Heart right ventricle (tissue), 16 donors: ENCODE data around the gene S100A9. TPM values are rescaled to one million over a fixed set of nuclear protein-coding genes. Genes with fewer than 3 reads are reported as not detected.

Experiments used
- ATAC-seq, 8 donors: fragments of 200-7000 bp; cut with Tn5 transposase; one replicate each; pipeline ENCODE4 v1.9.1; 2020; ENCODE audit warnings: mild to moderate bottlenecking in 8 of 8, moderate library complexity in 8 of 8, moderate number of reproducible peaks in 1 of 8
- DNase-seq, 2 donors: peaks; one replicate each; pipeline ENCODE4 v3.0.0-alpha.2; 2020
- H3K27ac ChIP-seq, 10 donors: fragments of 200-600 bp; sonication (generic) in 2 of 10; one replicate each; pipeline versions ENCODE4 v1.5.0 to v1.8.0; 2020 to 2022; ENCODE audit warnings: mild to moderate bottlenecking in 3 of 10
- H3K27me3 ChIP-seq, 7 donors: fragments of 200-600 bp; one replicate each; pipeline ENCODE4 v1.8.0; 2021 to 2022; ENCODE audit warnings: mild to moderate bottlenecking in 2 of 7
- H3K36me3 ChIP-seq, 9 donors: fragments of 200-600 bp; sonication (generic) in 1 of 9; one replicate each; pipeline versions ENCODE4 v1.5.0 to v1.8.0; 2020 to 2022; ENCODE audit warnings: mild to moderate bottlenecking in 2 of 9
- H3K4me1 ChIP-seq, 9 donors: fragments of 200-600 bp; sonication (generic) in 1 of 9; one replicate each; pipeline versions ENCODE4 v1.5.0 to v1.8.0; 2020 to 2022; ENCODE audit warnings: mild to moderate bottlenecking in 4 of 9
- H3K4me3 ChIP-seq, 10 donors: fragments of 200-600 bp; sonication (generic) in 2 of 10; one replicate each; pipeline versions ENCODE4 v1.5.0 to v1.8.0; 2020 to 2022; ENCODE audit warnings: mild to moderate bottlenecking in 7 of 10, moderate library complexity in 2 of 10
- H3K9me3 ChIP-seq, 11 donors: fragments of 200-600 bp in 10 of 11; sonication (generic) in 2 of 11; one replicate each; pipeline versions ENCODE4 v1.5.0 to v1.8.0; 2013 to 2022; ENCODE audit warnings: mild to moderate bottlenecking in 2 of 11, control low read depth in 1 of 11, moderate library complexity in 1 of 11
- WGBS, 2 donors: extraction: QIAGEN DNeasy Blood & Tissue Kit; methylation state at CpG; one replicate each; pipeline ENCODE4 v1.1.7; 2013; ENCODE audit warnings: inconsistent platforms in 1 of 2; 5-methylcytosine and 5-hydroxymethylcytosine counted together
- intact Hi-C, 10 donors: fragments of 100-400 bp; cut with DNase I; formaldehyde crosslinking; loops; one replicate each; pipeline versions ENCODE4 v1.11.1 to v1.14.2; 2022
- polyA plus RNA-seq, 2 donors: library from polyadenylated mRNA; stranded (reverse); fragments of 200-250 nt; gene quantifications; one replicate each; pipeline ENCODE4 v1.2.3, GENCODE V29; 2013
- total RNA-seq, 10 donors: library from RNA; stranded (reverse); fragmentation: NEBNext Ultra II Directional in 3 of 10; extraction: Animal tissue kit (Norgen Biotek cat#: 25700) in 3 of 10; gene quantifications; one replicate each; pipeline versions ENCODE4 v1.2.1 to v1.2.4, GENCODE V29; 2021 to 2023
- TF ChIP-seq, protein P1 (sequence below), 9 donors: fragments of 200-600 bp; sonication (generic) in 2 of 9; IDR thresholded peaks; one replicate each; pipeline versions ENCODE4 v1.5.0 to v1.8.0; 2021 to 2022; ENCODE audit warnings: antibody characterized with exemption in 9 of 9, mild to moderate bottlenecking in 5 of 9, moderate library complexity in 1 of 9
- donor health status: Arrhythmogenic right ventricular cardiomyopathy.
- donor health status: ischemic (EF 13 %, LVEDD 7.1; RV severe dilation, severe dysfunction).
- donor health status: healthy with polysubstance abuse.
- donor health status: DM: no; HTN: yes; CAD: no.
- donor health status: DM: no; HTN: no; CAD: no.
- donor health status: ischemic (EF 25% LVEDD 6.9; RV normal size, moderate dysfunction).
- donor health status: ischemic (EF 25% LVEDD 5.7; RV mildly dilated, moderate dysfunction).
- donor health status: healthy.
- donor health status: DM: yes; HTN: yes; CAD: no.
- donor health status: Ischemic cardiomyopathy.
- donor health status: ischemic (EF 35%, LVEDD 5.7; RV mildly dilated, moderate dysfunction).
- donor health status: nonischemic (EF 11% LVEDD 7.7; RV severe dilation, severe dysfunction).
- donor health status: DM: yes; HTN: yes; CAD: no.
- donor health status: PGD.
- donor health status: ischemic (EF 29% LVEDD 5.4; RV normal size, mild dysfunction).
- donor health status: nonischemic (EF 23%, LVEDD 6.1; RV moderate dilation, normal function).

The S100A9 gene
- total and polyA plus RNA-seq, 12 donors = 9.9 to 182 (median 71.5) TPM

DNA sequence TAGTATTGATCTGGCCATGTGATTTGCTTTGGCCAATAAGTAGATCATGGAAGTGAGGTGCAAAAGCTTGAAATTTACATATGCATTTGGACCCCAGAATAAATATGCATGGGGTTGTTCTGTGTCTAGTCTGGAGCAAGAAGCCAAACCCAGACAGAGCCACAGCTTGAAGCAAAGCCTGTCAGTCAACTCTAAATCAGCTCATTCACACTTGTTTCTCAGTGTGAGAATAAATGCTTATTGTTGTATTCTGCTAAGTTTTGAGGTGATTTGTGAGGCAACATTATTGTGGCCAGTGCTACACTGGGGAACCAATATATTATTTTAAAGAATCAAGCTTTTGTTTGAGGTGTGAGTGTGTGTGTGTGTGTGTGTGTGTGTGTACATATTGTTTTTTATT, 32.7 kb upstream of the S100A9 start:
- Histone ChIP-seq H3K36me3 (no peaks in the 10 kb centered on the region), H3K27me3 (peaks cover 0 to 8% (median 0%) of the 10 kb centered on the region in 7 donors), H3K9me3 (peaks cover 0 to 70% (median 29%) of the 10 kb centered on the region in 11 donors), H3K4me1 (no peaks in the 10 kb centered on the region), H3K27ac (no peak overlapping the region), H3K4me3 (no peak overlapping the region)
- intact Hi-C loops = no loop called here
- TF ChIP-seq, protein P1, sequence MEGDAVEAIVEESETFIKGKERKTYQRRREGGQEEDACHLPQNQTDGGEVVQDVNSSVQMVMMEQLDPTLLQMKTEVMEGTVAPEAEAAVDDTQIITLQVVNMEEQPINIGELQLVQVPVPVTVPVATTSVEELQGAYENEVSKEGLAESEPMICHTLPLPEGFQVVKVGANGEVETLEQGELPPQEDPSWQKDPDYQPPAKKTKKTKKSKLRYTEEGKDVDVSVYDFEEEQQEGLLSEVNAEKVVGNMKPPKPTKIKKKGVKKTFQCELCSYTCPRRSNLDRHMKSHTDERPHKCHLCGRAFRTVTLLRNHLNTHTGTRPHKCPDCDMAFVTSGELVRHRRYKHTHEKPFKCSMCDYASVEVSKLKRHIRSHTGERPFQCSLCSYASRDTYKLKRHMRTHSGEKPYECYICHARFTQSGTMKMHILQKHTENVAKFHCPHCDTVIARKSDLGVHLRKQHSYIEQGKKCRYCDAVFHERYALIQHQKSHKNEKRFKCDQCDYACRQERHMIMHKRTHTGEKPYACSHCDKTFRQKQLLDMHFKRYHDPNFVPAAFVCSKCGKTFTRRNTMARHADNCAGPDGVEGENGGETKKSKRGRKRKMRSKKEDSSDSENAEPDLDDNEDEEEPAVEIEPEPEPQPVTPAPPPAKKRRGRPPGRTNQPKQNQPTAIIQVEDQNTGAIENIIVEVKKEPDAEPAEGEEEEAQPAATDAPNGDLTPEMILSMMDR (IDR thresholded peaks at IDR 0.05) = no peak
- ATAC-seq (no peak), DNase-seq (no peak)

DNA sequence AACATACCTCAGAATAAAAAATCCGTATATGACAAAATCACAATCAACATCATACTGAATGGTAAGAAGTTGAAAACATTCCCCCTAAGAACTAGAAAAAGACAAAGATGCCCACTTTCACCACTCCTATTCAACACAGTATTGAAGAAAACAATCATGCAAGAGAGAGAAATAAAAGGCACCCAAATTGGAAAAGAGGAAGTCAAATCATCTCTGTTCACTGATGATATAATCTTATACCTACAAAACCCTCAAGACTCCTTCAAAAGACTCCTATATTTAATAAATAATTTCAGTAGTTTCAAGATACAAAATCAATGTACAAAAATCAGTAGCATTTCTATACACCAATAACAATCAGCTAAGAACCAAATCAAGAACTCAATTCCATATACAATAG, 23.8 kb upstream of the S100A9 start:
- TF ChIP-seq, protein P1 (IDR thresholded peaks at IDR 0.05) = no peak

GRCh38 chr1:153336650-153337049, 21.0 kb upstream of the S100A9 start:
- H3K36me3 ChIP-seq = no peaks in the 10 kb centered on the region
- no peaks in the 10 kb centered on the region for H3K4me1 ChIP-seq
- H3K27me3 ChIP-seq = peaks cover 0 to 13% (median 3%) of the 10 kb centered on the region in 7 donors
- H3K27ac ChIP-seq = no peak overlapping the region
- peaks cover 0 to 11% (median 0%) of the 10 kb centered on the region in 11 donors for H3K9me3 ChIP-seq
- TF ChIP-seq, protein P1 (IDR thresholded peaks at IDR 0.05) = no peak
- DNase-seq (no peak), ATAC-seq (no peak)
- H3K4me3 ChIP-seq = no peak overlapping the region
- intact Hi-C loops = no loop called here

More for the DNA sequence above, 23.8 kb upstream of the S100A9 start:
- Histone ChIP-seq H3K9me3 (peaks cover 0 to 27% (median 3%) of the 10 kb centered on the region in 11 donors), H3K36me3 (no peaks in the 10 kb centered on the region), H3K4me1 (no peaks in the 10 kb centered on the region), H3K4me3 (no peak overlapping the region), H3K27me3 (peaks cover 0 to 2% (median 0%) of the 10 kb centered on the region in 7 donors), H3K27ac (no peak overlapping the region)
- ATAC-seq (no peak), DNase-seq (no peak)
- intact Hi-C loops = no loop called here
- 84 to 93% methylated on average over 1 of the region's 1 CpG for WGBS, 2 donors

DNA sequence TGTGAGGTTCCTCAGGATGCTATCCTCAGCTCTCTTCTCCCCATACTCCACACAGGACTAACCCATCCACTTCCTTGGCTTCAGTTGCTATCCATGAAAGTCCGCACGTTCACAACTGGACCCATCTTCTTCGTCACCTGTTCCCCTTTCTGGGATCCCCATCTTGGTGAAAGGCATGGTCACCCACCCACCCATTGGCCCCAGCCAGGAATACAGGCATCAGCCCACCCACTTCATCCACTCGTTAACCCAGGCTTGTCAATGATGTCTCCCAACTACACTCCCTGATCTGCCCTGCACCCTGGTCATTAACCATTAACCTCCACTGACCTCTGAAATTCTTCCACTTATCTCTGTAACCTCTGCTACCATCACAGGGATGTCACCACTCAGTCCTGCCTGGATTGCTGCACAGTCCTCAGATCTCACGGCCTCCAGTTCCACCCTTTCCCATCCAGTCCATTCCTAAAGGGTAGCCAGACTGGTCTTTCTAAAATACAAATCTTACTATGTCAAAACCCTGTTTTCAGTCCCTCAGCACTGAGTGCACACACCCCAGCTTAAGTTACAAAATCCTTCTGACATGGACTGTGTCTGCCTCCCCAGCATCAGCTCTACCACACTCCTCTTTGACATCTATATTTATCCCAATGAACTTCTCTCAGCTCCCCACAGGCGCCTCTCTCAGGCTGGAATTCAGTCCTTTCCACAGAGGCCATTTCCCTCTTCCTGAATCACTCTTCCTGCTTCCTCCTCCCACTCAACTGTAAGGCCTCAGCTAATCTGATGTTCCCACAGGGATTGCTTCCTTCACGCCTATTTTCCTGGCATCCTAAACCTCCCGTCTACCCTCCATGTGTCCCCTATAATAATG, 19.4 kb upstream of the S100A9 start:
- Histone ChIP-seq H3K27me3 (peaks cover 0 to 13% (median 7%) of the 10 kb centered on the region in 7 donors), H3K4me1 (no peaks in the 10 kb centered on the region), H3K27ac (no peak overlapping the region), H3K36me3 (no peaks in the 10 kb centered on the region), H3K4me3 (no peak overlapping the region), H3K9me3 (no peaks in the 10 kb centered on the region)
- intact Hi-C loops = no loop called here
- DNase-seq (no peak), ATAC-seq (no peak)
- TF ChIP-seq, protein P1 (IDR thresholded peaks at IDR 0.05) = no peak
- 50 to 57% methylated on average over 8 of the region's 8 CpGs for WGBS, 2 donors
